ENCODE results near the gene DCLK1.
"Not testable (repeated sequence)": the region's sequence is repeated elsewhere in the genome, so short reads cannot be mapped to it uniquely, and the experiment has no call there.

Gene DCLK1

DNA sequence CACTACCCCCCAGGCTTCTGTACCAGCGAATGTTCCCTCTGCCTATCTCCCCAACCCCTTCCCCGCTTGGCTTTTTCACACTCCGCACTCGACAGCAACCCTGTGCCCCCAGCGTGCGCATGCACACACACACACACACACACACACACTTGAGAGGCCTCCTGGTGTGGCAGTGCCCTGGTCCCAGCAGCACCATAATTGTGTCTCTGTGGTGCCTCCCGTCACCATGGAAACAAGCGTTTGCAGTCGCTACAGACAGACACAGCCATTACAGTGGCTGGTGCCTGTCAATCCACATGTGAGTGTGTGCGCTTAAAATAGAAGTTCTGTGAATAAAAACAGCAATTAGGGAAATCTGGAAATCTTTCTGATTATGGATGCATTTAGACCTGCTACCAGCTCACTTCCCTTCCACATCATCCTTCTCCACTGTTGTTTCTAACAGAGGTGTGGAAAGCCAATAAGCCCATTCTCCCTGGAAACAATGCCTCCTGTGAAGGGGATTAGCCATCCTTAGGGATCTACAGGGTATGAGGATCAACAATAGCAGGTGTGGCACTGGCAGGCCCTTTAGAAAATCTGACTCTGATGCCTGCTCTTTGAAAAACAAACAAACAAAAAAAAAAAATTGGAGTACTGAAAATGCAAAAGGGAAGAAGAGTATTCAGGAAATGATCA lies 146.3 kb downstream of the DCLK1 start:
- DNase-seq (ENCODE audit: low read depth): no peak

DNA sequence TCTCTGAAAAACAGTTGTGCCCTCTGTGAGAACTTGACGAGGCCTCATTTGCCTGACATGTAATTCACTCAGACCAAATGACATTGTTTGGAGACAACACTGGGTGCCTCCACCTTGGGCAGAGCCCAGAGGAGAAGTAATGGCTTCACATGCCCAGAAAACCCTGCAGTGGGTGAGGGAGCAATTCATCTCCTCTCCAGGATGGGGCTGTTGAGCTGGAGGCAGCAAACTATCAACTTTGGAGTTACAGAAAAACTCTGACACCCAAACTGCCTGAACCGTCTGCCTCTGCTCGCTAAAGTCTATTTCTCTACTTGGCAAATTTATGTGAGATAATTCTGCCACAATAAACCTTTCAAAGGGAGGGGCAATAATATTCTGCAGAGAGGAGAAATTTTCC lies 146.9 kb downstream of the DCLK1 start:
- no peak for DNase-seq (ENCODE audit: low read depth)

DNA sequence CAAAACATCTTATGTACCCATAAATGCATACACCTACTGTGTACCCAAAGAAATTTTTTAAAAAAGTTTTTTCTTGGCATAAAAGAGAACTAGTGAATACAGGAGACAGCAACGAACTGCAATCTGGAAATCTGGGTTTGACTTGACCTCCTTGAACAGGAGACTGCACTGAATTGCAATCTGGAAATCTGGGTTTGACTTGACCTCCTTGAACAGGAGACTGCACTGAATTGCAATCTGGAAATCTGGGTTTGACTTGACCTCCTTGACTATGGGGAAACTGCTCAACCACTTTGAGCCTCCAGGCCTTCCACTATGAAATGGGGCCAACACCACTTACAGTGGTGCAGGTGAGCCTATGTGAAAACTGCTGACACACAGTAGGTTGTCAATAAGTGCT lies 147.5 kb downstream of the DCLK1 start:
- DNase-seq (ENCODE audit: low read depth): not testable (repeated sequence)

DNA sequence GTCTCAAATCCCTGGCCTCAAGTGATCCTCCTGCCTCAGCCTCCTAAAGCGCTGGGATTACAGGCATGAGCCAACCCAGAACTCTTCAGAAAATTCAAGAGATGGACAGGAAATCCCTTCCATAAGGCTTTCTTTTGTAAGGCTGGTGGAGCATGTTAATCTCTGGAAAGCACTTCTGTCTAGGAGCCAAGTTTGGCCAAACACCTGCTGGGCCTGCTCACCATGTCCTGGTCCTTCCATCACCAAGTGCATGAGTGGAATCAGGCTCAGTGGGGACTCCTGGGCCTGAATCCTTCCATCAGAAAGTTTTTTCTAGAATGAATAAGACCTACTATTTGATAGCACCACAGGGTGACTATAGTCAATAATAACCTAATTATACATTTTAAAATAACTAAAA lies 148.0 kb downstream of the DCLK1 start:
- DNase-seq (ENCODE audit: low read depth): no peak

DNA sequence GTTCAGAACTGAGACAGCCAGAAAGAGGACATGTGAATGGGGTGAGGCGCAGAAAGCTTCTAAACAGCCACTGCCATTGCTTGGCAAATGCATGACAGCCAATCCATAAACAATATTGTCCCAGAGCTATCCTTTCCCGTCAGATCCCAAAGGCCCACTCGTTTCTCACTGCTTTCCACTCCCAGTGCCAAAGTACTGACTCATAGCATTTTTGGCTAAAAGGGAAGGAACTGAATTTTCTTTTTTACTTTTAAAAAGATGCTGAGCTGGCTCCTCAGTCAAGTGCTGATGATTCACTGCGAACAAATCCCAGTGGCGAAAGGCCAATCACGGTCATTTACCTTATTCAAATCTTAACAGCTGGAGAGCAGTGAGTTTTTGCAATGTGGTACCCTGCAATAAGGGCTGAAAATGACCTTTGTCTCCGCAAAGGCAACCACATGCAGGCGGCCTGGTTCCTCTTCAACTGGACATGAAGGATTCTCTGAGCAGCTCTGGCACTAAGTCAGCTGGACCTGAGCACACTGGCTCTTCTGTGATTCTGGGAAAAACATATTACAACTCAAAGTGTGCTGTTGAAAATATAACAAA lies 151.7 kb downstream of the DCLK1 start:
- no peak for DNase-seq (ENCODE audit: low read depth)

DNA sequence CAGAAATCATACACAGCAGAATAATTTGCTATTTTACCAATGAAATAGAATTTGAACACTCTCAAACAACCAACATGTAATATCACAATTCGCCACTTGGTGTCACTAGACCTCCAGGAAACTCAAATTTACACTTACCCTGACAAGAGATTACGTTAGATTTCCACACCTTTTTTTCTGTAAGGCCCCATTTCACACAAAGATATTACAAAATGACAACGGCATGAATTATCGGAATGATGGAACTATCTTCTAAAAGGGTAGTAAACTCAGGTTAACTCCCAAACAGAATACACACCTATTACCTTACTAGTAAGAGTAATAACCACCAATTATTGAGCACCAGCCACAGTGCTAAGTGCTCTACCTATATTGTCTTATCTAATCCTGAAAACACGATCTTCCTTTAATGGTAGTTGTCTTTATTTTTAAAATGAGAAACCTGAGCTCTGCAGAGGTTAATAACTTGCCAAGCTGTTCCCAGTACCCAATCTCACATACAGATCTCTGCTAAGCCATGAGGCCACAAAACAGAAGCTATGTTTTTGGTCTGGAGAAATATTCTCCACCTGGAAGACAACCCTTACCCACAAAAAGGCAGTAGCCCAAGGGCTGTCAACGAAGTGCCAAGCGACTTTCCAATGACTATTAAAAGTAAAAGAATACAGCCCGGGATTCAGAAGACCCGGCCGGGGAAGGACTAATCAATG lies 152.4 kb downstream of the DCLK1 start:
- DNase-seq (ENCODE audit: low read depth): no peak

DNA sequence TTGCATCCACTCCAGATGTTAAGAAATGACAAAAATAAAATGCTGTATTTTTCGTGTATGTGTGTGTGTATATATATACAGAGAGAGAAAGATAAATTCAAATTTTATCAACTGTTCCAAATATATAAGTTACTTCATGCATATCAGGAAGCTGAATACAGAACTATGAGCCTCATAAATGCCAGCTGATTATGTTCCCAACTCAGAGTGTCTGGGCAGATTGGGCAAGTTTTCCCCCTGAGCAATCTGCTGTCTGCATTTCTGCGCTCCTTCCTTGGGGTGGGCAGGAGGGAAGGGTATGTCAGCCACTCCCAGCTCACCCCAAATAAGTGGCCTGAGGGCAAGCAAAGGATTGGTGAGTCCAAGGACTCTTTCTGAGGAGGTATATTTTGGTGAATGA lies 154.1 kb downstream of the DCLK1 start:
- no peak for DNase-seq (ENCODE audit: low read depth)

DNA sequence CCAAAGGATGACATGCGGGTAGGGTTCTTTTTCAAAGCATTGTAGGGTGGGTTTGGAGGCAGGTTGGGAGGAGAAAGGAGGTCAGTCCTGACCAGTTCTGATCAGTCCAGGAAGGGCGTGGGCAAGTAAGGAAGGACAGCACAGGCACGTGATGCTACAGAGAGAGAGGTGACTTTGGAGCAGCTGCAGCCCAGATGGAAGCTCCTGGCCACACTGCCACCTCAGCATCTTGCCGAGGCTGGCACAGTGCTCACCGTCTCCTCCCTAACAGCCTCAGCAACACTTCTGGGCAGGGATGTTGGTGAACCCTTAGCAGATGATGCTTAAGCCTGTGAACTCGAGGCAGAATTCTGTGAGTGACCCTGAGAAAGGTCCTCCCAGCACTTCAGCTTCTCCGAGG lies 155.1 kb downstream of the DCLK1 start:
- DNase-seq (ENCODE audit: low read depth): no peak

DNA sequence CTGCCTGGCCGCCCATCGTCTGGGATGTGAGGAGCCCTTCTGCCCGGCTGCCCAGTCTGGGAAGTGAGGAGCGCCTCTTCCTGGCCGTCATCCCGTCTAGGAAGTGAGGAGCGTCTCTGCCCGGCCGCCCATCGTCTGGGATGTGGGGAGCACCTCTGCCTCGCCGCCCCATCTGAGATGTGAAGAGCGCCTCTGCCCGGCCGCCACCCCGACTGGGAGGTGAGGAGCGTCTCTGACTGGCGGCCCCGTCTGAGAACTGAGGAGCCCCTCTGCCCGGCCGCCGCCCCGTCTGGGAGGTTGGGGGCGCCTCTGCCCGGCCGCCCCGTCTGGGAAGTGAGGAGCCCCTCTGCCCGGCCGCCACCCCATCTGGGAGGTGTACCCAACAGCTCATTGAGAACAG lies 164.2 kb downstream of the DCLK1 start:
- not testable (repeated sequence) for DNase-seq (ENCODE audit: low read depth)

DNA sequence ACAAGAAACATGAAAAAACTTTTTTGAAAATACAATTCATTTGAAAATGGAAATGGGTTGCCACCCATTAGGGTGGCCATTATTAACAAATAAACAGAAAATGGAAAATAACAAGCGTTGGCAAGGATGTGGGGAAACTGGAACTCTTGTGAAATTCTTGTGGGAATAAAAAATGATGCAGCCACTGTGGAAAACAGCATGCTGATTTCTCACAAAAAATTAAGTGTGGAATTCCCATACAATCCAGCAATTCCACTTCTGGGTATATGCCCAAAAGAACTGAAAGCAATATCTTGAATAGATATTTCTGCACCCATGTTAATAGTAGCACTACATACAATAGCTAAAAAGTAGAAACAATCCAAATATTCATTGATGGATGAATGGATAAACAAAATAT lies 165.2 kb downstream of the DCLK1 start:
- DNase-seq (ENCODE audit: low read depth): no peak

DNA sequence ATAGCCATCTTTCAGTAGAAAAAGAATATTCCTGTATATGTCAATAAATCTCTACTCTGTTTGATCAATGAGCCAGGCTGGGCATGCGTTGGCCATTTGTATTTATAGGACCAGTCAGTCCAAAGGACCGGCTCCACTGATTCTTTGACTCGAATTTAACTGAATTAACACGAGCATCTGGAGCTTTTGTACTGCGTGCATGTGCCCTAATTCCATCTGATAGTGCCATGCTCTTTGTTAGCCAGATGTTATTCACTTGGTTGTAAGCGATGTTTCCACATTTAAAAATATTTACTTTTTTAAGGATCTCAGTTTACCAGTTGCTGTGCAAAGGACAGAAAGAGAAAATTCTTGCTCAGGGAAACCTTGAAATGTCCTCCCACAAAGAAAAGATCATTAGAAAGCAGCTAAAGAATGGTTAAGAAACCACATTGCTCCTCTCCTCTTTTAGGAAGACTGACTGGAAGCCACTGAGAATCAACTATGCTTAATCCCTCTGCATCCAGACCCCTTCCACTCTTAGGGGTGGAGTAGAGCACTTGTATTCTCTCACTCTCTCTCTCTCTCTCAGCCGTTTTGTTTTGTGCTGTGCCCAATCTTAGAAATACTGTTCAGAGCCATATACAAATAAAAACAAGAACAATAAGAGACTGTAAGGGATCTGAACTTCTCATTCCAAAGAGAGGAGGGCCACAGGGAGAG lies 165.8 kb downstream of the DCLK1 start:
- no peak for DNase-seq (ENCODE audit: low read depth)

DNA sequence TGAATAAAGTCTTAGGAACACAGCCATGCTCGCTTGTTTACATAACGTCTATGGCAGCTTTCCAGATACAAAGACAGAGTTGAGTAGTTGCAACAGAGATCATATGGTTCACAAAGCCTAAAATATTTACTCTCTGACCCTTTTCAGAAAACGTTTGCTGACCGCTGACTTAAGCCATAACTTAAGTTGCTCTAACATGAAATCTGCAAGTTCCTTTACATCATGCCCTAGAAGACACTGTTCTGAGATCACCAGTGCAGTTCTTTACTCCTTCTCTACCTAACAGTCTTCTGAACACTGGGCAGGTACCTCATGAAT lies 166.4 kb downstream of the DCLK1 start:
- no peak for DNase-seq (ENCODE audit: low read depth)

DNA sequence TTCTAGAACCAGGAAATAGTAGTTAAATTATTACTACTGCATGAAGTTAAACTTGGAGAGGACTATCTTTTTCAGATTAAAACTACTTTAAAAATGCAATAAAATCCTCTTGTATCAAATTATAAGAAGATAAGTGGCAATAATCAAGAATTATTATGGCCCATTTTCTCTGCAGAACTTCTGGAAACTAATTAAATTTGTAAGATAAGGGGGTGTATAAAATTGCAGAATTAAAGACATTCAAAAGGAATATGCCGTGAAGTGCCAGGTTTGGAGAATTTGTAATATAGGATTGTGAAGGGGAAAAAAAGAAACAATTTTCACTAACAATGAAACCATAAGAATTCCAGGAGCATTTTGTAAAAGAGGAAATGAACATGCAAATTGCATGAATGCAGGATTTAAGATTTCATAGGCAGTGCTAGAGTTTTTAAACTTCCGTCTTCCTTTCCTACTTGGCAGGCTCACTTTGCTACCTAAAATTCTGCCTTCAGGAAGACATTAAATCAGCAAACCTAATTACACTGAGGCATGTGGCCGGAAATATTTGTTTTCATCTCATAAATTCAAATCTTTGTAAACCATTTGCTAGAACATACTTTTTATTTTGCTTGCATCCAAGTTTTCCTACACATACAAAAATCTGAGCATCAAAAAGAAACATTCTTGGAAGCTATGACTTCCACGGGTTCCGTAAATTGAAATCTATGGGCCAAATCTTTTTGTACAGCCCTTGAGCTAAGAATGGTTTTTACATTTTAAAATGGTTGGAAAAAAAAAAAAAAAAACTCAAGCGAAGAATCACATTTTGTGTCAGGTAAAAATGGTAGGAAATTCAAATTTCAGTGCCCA lies 166.9 kb downstream of the DCLK1 start:
- DNase-seq (ENCODE audit: low read depth): no peak

DNA sequence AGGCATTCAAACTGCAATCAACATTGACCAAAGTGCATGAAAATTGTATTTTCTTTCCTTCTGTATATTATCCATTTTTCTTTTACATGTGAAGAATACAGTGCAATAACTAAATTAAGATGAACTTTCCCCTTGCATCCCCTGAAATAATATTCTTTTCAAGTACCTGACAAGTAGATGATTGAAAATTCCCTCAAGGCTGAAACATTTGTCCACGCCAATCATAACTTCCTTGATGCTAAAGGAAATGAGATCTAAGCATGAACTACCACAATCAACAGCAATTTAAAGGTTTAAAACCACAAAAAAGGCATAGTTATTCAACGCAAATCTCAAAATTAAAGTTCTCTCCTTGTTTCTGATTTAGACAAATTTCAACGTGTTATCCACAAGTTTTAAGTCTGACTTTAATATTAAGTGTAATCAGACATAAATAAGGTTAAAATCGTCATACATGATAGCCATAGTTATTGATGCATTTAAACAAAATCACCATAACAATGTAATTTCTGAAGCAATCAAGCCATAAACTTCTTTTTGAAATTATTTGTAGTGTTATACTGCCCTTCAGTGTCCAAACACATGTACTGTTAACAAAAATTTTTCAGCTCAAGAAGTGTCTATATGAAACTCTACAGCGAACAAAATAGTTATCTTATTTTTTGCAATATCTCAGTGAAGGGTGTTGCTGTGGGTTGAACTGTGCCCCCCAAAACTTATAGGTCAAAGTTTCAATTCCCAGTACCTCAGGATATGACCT lies 169.5 kb downstream of the DCLK1 start:
- no peak for DNase-seq (ENCODE audit: low read depth)

DNA sequence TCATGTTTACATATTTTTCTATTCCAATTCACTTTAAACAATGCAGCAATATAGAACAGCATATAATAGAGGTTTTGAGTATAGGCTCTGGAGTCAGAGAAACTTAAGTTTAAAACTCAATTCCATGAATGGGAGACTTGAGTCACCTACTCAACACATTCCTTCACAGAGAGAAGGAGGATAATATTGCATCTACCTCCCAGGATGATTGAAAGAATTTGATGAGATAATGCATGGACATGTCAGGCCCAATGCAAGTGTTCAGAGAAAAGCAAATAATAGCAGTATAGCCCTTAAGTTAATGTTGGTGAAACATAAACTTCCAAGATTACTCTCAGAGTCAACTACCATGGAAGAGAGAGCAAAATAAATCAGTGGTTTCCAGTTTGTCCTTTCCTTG lies 170.2 kb downstream of the DCLK1 start:
- no peak for DNase-seq (ENCODE audit: low read depth)

DNA sequence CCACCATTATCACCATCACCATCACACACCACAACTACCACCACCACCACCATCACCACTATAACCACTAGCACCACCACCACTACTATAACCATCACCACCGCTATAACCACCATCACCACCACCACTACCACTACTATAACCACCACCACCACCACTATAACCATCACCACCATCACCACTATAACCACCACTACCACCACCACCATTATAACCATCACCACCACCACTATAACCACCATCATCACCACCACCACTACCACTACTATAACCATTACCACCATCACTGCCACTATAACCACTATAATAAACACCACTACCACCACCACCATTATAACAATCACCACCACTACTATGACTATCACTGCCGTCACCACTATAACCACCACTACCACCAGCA lies 173.2 kb downstream of the DCLK1 start:
- no peak for DNase-seq (ENCODE audit: low read depth)

DNA sequence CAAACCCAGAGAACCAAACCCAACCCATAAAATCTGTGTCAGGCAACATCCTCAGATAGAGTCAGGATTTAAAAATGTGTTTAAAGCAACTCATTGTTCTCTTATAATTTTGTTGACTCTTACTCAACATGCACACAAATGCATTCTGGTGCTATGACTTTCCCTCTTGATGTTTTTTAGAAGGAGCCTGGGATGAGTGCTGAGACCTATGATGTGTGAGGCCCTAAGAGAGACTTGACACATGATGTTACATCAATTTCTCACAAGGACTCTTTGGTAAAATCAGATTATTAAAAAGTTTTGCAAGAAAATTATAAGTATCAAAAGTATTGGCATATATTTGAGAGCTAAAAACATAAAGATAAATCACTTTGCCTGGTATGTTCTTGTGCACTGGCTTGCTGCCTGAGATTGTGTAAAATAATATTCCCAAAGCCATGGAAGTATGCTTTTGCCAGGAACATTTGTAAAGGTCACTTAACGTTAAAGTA lies 173.9 kb downstream of the DCLK1 start:
- DNase-seq (ENCODE audit: low read depth): no peak

DNA sequence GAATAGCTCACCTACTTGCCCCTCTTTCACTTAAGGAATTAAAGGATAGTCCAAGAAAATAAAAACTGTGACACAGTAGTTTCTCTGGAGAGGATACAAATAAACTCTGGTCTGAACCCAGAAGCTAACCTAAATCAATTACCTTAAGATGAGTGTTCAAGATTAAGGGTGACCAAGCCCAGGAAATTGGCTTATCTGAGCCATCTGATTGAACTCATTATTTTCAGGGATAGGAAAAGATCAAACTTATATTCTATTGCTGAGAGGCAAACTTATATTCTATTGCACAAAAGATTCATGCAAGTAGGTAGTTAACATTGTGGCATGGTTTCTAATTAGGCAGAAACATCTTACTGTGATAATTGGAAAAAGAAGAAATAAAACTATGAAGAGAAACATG lies 175.1 kb downstream of the DCLK1 start:
- no peak for DNase-seq (ENCODE audit: low read depth)

DNA sequence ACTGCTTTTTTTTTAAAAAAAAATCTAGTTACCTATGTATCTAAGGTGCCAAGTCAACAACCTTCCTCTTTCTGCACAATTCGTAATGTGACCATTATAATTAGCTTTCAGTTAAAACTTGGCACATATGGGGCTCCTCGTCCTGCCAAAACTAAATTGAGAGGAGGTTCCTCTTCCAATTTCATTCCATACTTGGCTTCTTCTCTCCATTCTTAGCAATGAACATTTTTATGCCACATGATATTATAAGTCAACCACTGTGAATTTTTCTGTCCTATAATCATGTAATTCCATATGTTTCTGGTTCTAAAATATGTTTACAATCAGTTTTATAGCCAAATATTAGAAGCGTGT lies 177.0 kb downstream of the DCLK1 start:
- no peak for DNase-seq (ENCODE audit: low read depth)

DNA sequence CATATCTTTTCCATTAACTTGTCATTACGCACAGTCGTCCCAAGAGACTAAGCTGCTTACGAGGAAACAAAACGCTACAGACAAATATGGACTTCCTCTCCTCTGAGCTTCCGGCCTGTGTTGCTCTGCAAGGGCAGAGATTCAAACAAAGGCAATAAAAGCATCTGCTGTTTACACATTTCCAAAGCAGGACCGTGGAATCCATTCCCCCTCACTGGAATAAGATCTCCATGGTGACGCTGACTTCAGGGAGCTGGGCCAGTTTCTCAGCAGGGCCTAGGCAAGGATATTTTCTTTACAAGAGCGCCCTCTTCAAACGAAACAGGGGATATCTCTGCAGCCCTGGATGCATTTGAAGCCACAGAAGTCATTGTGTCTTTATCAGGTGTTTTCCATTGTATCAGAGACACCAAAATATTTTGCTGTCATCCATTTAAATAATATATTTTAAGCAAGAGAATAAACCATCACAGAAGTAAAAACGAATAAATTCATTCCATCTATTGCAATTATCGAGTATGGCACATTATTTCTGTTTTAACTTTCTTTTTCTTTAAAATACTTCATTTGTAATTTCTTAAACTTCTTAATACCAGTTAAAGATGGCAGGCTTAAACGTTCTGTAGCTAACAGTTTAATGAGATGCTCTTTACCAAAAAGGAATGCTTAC lies 177.5 kb downstream of the DCLK1 start:
- no peak for DNase-seq (ENCODE audit: low read depth)

DNA sequence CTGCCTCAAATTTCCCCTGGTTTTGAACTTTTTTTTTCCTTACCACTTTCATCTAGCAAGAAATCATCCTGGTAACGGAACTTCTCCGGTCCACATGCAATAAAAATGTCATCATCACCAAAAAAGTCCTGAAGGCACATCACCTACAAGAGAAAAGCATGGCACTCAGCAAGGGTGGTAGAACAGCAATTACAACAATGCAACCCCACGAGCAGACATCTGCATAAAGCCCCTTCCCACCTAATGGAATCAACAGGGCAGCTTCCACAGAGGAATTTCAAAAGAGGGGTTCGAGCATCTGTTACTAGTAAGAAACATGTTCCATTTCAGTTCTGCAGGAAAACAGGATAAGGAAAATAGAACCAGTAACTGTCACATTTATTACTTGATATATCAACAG lies 183.9 kb downstream of the DCLK1 start:
- no peak for DNase-seq (ENCODE audit: low read depth)

All from activated T-helper 1 cell treated with Interleukin-2 at 50 U/mL for 16 hours (primary cell).